AG10803 (cell line): Measurements from ENCODE around the gene OPN5.

Experiments
- DNase-seq: peaks from one replicate; pipeline ENCODE4 v3.0.0; 2010; ENCODE audit warnings: low read depth
- H3K4me3 ChIP-seq: 2 replicates; pipeline ENCODE4 v1.5.1; 2011; ENCODE audit warnings: mild to moderate bottlenecking, low read length, control low read depth
- TF ChIP-seq, protein P1 (sequence below): conservative IDR thresholded peaks from 2 replicates; pipeline ENCODE4 v1.5.1; 2011; ENCODE audit warnings: mild to moderate bottlenecking, low read length, control low read depth, inconsistent platforms

Gene OPN5, protein sequence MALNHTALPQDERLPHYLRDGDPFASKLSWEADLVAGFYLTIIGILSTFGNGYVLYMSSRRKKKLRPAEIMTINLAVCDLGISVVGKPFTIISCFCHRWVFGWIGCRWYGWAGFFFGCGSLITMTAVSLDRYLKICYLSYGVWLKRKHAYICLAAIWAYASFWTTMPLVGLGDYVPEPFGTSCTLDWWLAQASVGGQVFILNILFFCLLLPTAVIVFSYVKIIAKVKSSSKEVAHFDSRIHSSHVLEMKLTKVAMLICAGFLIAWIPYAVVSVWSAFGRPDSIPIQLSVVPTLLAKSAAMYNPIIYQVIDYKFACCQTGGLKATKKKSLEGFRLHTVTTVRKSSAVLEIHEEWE

DNA sequence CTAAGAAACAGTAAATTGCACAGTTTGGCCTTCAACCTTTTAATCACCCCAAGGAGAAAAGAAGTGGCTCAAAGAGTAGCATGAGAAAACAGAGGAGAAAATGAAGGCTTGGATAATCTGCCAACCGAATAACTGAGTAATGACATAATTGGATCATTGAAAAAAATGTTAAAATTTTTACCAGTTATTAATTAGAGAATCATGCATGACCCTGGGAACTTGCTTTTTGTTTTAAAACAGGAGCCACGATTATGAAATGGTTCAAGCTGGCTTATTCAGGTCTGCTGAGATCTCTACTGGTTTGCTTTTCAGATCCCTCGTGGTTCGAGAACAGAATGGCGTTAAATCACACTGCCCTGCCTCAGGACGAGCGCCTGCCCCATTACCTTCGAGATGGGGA, at the start of gene OPN5:
TSS of gene OPN5 (plus strand) at position 301 of the 400 bp plus-strand sequence. CDS start at position 336, 35 bp downstream.
- DNase-seq: no peak
- no peak within 1 kb of the TSS for H3K4me3 ChIP-seq
- TF ChIP-seq, protein P1, sequence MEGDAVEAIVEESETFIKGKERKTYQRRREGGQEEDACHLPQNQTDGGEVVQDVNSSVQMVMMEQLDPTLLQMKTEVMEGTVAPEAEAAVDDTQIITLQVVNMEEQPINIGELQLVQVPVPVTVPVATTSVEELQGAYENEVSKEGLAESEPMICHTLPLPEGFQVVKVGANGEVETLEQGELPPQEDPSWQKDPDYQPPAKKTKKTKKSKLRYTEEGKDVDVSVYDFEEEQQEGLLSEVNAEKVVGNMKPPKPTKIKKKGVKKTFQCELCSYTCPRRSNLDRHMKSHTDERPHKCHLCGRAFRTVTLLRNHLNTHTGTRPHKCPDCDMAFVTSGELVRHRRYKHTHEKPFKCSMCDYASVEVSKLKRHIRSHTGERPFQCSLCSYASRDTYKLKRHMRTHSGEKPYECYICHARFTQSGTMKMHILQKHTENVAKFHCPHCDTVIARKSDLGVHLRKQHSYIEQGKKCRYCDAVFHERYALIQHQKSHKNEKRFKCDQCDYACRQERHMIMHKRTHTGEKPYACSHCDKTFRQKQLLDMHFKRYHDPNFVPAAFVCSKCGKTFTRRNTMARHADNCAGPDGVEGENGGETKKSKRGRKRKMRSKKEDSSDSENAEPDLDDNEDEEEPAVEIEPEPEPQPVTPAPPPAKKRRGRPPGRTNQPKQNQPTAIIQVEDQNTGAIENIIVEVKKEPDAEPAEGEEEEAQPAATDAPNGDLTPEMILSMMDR: no peak

DNA sequence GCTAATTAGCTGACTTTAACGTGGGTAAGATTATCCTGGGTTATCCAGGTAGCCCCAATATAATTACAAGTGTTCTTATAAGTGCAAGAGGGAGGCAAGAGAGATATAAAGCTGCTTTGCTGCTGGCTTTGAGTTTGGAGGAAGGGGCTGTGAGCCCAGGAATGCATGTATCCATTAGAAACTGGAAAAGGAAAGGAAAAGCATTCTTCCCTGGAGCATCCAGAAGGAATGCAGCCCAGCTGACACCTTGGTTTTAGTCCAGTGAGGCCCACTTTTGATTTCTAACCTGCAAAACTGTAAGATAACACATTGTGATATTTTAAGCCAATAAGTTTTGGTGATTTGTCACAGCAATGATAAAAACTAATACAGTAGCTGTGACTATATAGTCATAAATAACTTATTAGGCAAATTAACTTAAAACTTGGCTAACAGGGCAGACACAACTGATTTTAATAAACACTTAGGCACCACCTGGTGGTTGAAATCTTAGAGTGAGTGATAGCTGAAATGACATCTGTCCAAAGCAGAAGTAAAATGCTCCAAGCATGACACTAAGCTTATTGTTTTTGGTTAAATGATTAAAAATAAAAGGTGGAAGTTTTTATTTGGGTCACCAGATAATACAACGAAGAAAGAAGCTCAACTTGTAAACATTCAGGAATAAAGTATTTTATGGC, 47.8 kb upstream of the OPN5 start:
- TF ChIP-seq, protein P1: peak; percentile 25
- DNase-seq: peak; percentile 16
- no peak overlapping the region for H3K4me3 ChIP-seq

DNA sequence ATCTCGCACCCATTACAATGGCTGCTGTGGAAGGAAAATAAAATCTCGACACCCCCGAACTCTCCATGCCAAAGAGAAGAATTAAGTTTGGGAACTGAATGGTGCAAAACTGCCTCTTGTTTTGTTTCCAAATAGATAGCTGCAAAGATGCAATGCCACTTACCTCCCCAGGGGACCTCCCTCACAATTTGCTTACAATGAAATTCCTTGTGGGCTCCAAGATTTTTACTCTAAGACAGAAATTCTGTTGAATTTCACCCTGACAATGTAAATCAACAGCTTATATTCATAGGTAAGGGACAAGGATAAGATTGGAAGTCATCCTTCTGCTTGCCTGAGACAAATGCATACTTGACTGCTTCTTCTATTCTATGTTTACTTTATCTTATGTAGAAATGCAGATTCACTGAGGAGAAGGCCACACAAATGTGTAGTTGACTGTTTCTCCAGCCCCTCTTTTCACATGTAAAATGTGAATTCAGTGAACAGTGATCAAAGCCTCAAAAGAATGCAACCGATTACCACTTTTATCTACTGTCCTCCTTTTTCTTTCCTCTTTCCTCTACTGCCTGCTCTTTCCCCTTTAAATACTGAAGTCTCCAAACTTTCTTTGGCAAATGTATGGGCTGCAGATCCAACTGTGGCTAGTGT, 46.9 kb upstream of the OPN5 start:
- DNase-seq: no peak
- H3K4me3 ChIP-seq: no peak overlapping the region
- TF ChIP-seq, protein P1: no peak

DNA sequence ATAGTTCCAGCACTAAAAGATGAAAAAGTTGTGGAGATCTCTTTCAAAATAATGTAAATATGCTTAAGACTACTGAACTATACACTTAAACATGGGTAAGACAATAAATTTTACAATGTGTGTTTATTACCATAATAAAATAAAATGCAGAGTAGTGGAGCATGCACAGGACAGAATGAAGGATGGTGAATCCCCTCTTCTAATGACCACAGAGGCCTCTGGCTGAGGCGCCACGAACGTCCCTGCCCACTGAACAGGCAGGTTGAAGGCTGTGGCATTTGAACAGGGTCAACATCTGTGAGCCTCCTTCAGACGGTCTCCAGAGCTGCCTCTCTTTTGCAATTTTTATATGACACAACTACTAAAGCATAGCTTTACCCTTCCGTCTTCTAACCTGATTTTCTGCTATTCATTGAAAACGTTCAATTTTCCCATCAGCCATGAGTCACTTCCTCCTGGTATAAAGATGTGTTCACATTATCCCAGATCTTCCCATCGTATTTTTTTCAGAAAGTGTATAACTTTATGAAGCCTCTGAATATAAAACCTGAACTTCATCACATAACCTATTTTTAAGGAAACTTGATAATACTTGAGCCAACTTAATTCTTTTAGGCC, 45.6 kb upstream of the OPN5 start:
- TF ChIP-seq, protein P1: no peak
- DNase-seq: no peak
- H3K4me3 ChIP-seq: no peak overlapping the region

DNA sequence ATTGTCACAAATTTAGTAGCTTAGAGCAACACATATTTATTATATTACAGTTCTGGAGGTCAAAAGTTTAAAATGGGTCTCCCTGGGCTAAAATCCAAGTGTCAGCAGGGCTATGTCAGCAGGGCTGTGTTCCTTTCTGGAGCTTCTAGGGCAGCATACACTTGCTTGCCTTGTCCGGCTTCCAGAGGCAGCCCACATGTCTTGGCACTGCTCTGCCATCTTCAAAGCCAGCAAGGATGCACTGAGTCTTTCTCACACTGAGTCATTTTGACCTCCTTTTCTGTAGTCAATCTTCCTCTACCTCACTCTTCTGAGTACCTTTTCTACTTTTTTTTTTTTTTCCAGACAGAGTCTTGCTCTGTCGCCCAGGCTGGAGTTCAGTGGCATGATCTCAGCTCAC, 44.4 kb upstream of the OPN5 start:
- no peak overlapping the region for H3K4me3 ChIP-seq
- no peak for DNase-seq
- TF ChIP-seq, protein P1: no peak

DNA sequence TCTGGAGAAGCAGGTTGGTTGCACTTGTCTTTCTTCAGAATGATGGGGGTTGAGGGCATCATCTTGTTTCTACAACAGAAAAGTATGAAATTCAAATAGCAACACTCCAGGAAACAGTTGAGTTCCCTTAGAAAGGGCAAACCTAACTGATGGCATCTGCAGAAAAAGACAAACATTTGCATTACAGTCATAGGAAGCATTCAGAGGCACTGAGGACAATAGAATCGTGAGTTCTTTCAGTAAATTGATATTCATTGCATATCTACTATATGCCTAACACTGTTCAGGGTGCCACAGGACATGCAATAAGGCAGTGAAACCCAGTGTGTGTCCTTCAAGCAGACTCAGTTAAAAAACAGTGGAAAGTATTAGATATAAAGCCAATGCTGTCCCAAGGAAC, 41.1 kb upstream of the OPN5 start:
- TF ChIP-seq, protein P1: no peak

More for the DNA sequence above, 41.1 kb upstream of the OPN5 start:
- no peak overlapping the region for H3K4me3 ChIP-seq
- no peak for DNase-seq
